ENCODE results near the gene LMOD1. TPM values are rescaled to one million over a fixed set of nuclear protein-coding genes. Genes with fewer than 3 reads are reported as not detected.

LMOD1 gene
- total RNA-seq, 1 donor from 2014 or later, result 9.2 TPM

- Histone ChIP-seq H3K27me3 (ENCODE audit: low read depth) (no peaks in the 10 kb centered on the region), H3K27ac (replicated peaks) (peak overlapping the region; percentile 90)
- intact Hi-C loops (cut with micrococcal nuclease), result no loop called here
These were observed 56.1 kb downstream of the LMOD1 start for GRCh38 chr1:201890223-201890622.

GRCh38 chr1:201889090-201889968 lies 57.0 kb downstream of the LMOD1 start:
- H3K4me3 ChIP-seq, result peak overlapping the region; percentile 93
- peaks cover 10% of the 10 kb centered on the region for H3K36me3 ChIP-seq
- no peaks in the 10 kb centered on the region for H3K27me3 ChIP-seq (ENCODE audit: low read depth)
- TF ChIP-seq CTCF (IDR thresholded peaks at IDR 0.05; ENCODE audit: borderline replicate concordance), result no peak
- H3K4me1 ChIP-seq, result peaks cover 66% of the 10 kb centered on the region
- H3K27ac ChIP-seq (replicated peaks), result peak overlapping the region; percentile 90
- no peak for DNase-seq
- H3K9me3 ChIP-seq (replicated peaks), result no peaks in the 10 kb centered on the region
- intact Hi-C loops (cut with micrococcal nuclease), result no loop called here

More at GRCh38 chr1:201890223-201890622, 56.1 kb downstream of the LMOD1 start:
- Histone ChIP-seq H3K9me3 (replicated peaks) (no peaks in the 10 kb centered on the region), H3K4me3 (peak overlapping the region; percentile 93), H3K36me3 (peaks cover 10% of the 10 kb centered on the region), H3K4me1 (peaks cover 57% of the 10 kb centered on the region)
- no peak for DNase-seq
- TF ChIP-seq CTCF (IDR thresholded peaks at IDR 0.05; ENCODE audit: borderline replicate concordance), result no peak

- Histone ChIP-seq H3K4me3 (peak within 1 kb of the TSS; percentile 93), H3K9me3 (replicated peaks) (no peaks in the 10 kb centered on the region), H3K27me3 (ENCODE audit: low read depth) (no peaks in the 10 kb centered on the region), H3K36me3 (peaks cover 10% of the 10 kb centered on the region), H3K4me1 (peaks cover 74% of the 10 kb centered on the region), H3K27ac (replicated peaks) (peak within 1 kb of the TSS; percentile 90)
- intact Hi-C loops (cut with micrococcal nuclease), result no loop called here
- DNase-seq, result peak; percentile 83
- TF ChIP-seq CTCF (IDR thresholded peaks at IDR 0.05; ENCODE audit: borderline replicate concordance), result no peak
These were observed 57.9 kb downstream of the LMOD1 start, which contains the start of gene SHISA4 for GRCh38 chr1:201888282-201889089. TSS of gene SHISA4 (plus strand) at chr1:201888898. CDS start at chr1:201888995, 97 bp downstream.

GRCh38 chr1:201887116-201887866 lies 59.1 kb downstream of the LMOD1 start:
- peaks cover 86% of the 10 kb centered on the region for H3K4me1 ChIP-seq
- intact Hi-C loops (cut with micrococcal nuclease), result no loop called here
- no peaks in the 10 kb centered on the region for H3K27me3 ChIP-seq (ENCODE audit: low read depth)
- H3K27ac ChIP-seq (replicated peaks), result peak overlapping the region; percentile 90
- no peak for DNase-seq
- H3K9me3 ChIP-seq (replicated peaks), result no peaks in the 10 kb centered on the region
- H3K4me3 ChIP-seq, result no peak overlapping the region
- peaks cover 10% of the 10 kb centered on the region for H3K36me3 ChIP-seq
- TF ChIP-seq CTCF (IDR thresholded peaks at IDR 0.05; ENCODE audit: borderline replicate concordance), result no peak
